Measurements from ENCODE around the gene RFX3. TPM values are rescaled to one million over a fixed set of nuclear protein-coding genes. Genes with fewer than 3 reads are reported as not detected.

Gene RFX3
- total and polyA plus RNA-seq, 2 donors from 2014 or later, result 1.6 to 17.8 TPM

GRCh38 chr9:3205421-3206095 is 320.2 kb downstream of the RFX3 start:
- no peak for FAIRE-seq

GRCh38 chr9:3200331-3200774 is 325.4 kb downstream of the RFX3 start:
- no peaks in the 10 kb centered on the region for H3K9me3 ChIP-seq (ENCODE audit: control insufficient read depth in 2 of 3, insufficient read depth in 1 of 3, low read length in 3 of 3)
- intact Hi-C loops (cut with DNase I), result no loop called here
- TF ChIP-seq CTCF (IDR thresholded peaks at IDR 0.05; ENCODE audit: borderline replicate concordance, extremely low read depth, insufficient read depth), result no peak
- no peak overlapping the region for H3K9ac ChIP-seq (ENCODE audit: low read length in 3 of 3)
- no peaks in the 10 kb centered on the region for H3K27me3 ChIP-seq (ENCODE audit: control insufficient read depth, insufficient read depth, low read length)
- no peak for DNase-seq
- no peaks in the 10 kb centered on the region for H3K36me3 ChIP-seq (ENCODE audit: control insufficient read depth in 2 of 3, insufficient read depth in 3 of 3, low read length in 3 of 3)
- no peak overlapping the region for H3K4me3 ChIP-seq (ENCODE audit: low read length in 3 of 3)
- H3K27ac ChIP-seq (ENCODE audit: low read depth in 2 of 2, low read length in 2 of 2), result no peak overlapping the region
- FAIRE-seq, result no peak
- H3K4me1 ChIP-seq (ENCODE audit: control insufficient read depth in 2 of 3, insufficient read depth in 2 of 3, low read depth in 1 of 3, low read length in 3 of 3), result no peaks in the 10 kb centered on the region

More at GRCh38 chr9:3205421-3206095, 320.2 kb downstream of the RFX3 start:
- no peaks in the 10 kb centered on the region for H3K27me3 ChIP-seq (ENCODE audit: control insufficient read depth, insufficient read depth, low read length)
- no peaks in the 10 kb centered on the region for H3K9me3 ChIP-seq (ENCODE audit: control insufficient read depth in 2 of 3, insufficient read depth in 1 of 3, low read length in 3 of 3)
- DNase-seq, result no peak
- H3K36me3 ChIP-seq (ENCODE audit: control insufficient read depth in 2 of 3, insufficient read depth in 3 of 3, low read length in 3 of 3), result no peaks in the 10 kb centered on the region
- H3K4me1 ChIP-seq (ENCODE audit: control insufficient read depth in 2 of 3, insufficient read depth in 2 of 3, low read depth in 1 of 3, low read length in 3 of 3), result no peaks in the 10 kb centered on the region
- intact Hi-C loops (cut with DNase I), result no loop called here
- no peak overlapping the region for H3K27ac ChIP-seq (ENCODE audit: low read depth in 2 of 2, low read length in 2 of 2)
- no peak for TF ChIP-seq CTCF (IDR thresholded peaks at IDR 0.05; ENCODE audit: borderline replicate concordance, extremely low read depth, insufficient read depth)
- no peak overlapping the region for H3K4me3 ChIP-seq (ENCODE audit: low read length in 3 of 3)
- H3K9ac ChIP-seq (ENCODE audit: low read length in 3 of 3), result no peak overlapping the region

GRCh38 chr9:3193791-3194190 is 332.0 kb downstream of the RFX3 start:
- FAIRE-seq (no peak), DNase-seq (peak in 1 of 5 donors; percentile 42)
- Histone ChIP-seq H3K9ac (ENCODE audit: low read length in 3 of 3) (no peak overlapping the region), H3K9me3 (ENCODE audit: control insufficient read depth in 2 of 3, insufficient read depth in 1 of 3, low read length in 3 of 3) (no peaks in the 10 kb centered on the region), H3K36me3 (ENCODE audit: control insufficient read depth in 2 of 3, insufficient read depth in 3 of 3, low read length in 3 of 3) (no peaks in the 10 kb centered on the region), H3K4me1 (ENCODE audit: control insufficient read depth in 2 of 3, insufficient read depth in 2 of 3, low read depth in 1 of 3, low read length in 3 of 3) (no peaks in the 10 kb centered on the region), H3K27ac (ENCODE audit: low read depth in 2 of 2, low read length in 2 of 2) (no peak overlapping the region), H3K27me3 (ENCODE audit: control insufficient read depth, insufficient read depth, low read length) (no peaks in the 10 kb centered on the region), H3K4me3 (ENCODE audit: low read length in 3 of 3) (no peak overlapping the region)
- no peak for TF ChIP-seq CTCF (IDR thresholded peaks at IDR 0.05; ENCODE audit: borderline replicate concordance, extremely low read depth, insufficient read depth)
- intact Hi-C loops (cut with DNase I), result no loop called here
